GM21529 (cell line): Measurements from ENCODE around the gene CREB1.

Source experiments
- ATAC-seq: cut with Tn5 transposase; IDR thresholded peaks from one replicate; pipeline ENCODE4 v1.9.1; 2021; ENCODE audit not compliant: unreplicated experiment

CREB1 gene

GRCh38 chr2:207540431-207540830 lies 10.7 kb downstream of the CREB1 start:
- ATAC-seq = no peak

- no peak for ATAC-seq
Measured at GRCh38 chr2:207541933-207542332, 12.2 kb downstream of the CREB1 start.

GRCh38 chr2:207543272-207543671 lies 13.5 kb downstream of the CREB1 start:
- no peak for ATAC-seq

GRCh38 chr2:207546822-207547221 lies 17.1 kb downstream of the CREB1 start:
- no peak for ATAC-seq

GRCh38 chr2:207549145-207549544 lies 19.4 kb downstream of the CREB1 start:
- ATAC-seq = no peak

GRCh38 chr2:207558079-207558491 lies 28.3 kb downstream of the CREB1 start:
- ATAC-seq = no peak

GRCh38 chr2:207561386-207562080 lies 31.8 kb downstream of the CREB1 start:
- ATAC-seq = no peak

GRCh38 chr2:207565736-207566500 lies 36.2 kb downstream of the CREB1 start:
- no peak for ATAC-seq

GRCh38 chr2:207567671-207568070 lies 37.9 kb downstream of the CREB1 start:
- no peak for ATAC-seq

- ATAC-seq = no peak
Measured at GRCh38 chr2:207571370-207571769, 41.6 kb downstream of the CREB1 start.

- no peak for ATAC-seq
Measured at GRCh38 chr2:207584952-207585351, 55.2 kb downstream of the CREB1 start.

- no peak for ATAC-seq
Measured at GRCh38 chr2:207587305-207587704, 57.5 kb downstream of the CREB1 start.

- ATAC-seq = no peak
Measured at GRCh38 chr2:207589143-207589542, 59.4 kb downstream of the CREB1 start.

GRCh38 chr2:207593277-207593676 lies 63.5 kb downstream of the CREB1 start:
- no peak for ATAC-seq

- ATAC-seq = no peak
Measured at GRCh38 chr2:207594264-207594663, 64.5 kb downstream of the CREB1 start.

- ATAC-seq = no peak
Measured at GRCh38 chr2:207594731-207595130, 65.0 kb downstream of the CREB1 start.

GRCh38 chr2:207599636-207600035 lies 69.9 kb downstream of the CREB1 start:
- ATAC-seq = no peak

GRCh38 chr2:207600231-207600630 lies 70.5 kb downstream of the CREB1 start:
- no peak for ATAC-seq

GRCh38 chr2:207601774-207602173 lies 72.0 kb downstream of the CREB1 start:
- no peak for ATAC-seq

- no peak for ATAC-seq
Measured at GRCh38 chr2:207603486-207603885, 73.7 kb downstream of the CREB1 start.

- ATAC-seq = no peak
Measured at GRCh38 chr2:207606399-207606798, 76.6 kb downstream of the CREB1 start.

GRCh38 chr2:207606829-207607228 lies 77.1 kb downstream of the CREB1 start:
- no peak for ATAC-seq
